NCI-H1105 (cell line): ENCODE results near the gene LRRC49.

Experiments
- DNase-seq: peaks from one replicate; lab custom pipeline; 2025; lab: John Stamatoyannopoulos, UW

The LRRC49 gene

DNA sequence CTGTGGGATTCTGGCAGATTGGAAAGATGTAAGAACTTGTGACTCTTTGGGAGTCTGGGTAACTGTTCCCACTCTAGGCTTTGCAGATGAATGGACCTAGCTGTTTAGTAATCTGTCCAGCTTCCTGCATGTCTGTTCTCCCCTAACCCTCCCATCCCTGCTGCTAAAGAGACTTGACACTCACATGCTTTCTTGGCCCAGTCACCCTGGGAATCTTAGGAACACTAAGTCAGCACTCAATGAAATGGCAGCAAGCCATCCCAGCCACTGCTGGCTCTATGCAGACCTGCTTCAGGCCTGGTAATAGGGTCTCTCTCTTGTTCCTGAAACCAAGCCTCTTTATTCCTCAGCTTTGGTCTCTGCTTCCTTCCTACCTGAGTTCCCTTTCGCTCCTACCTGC is 158.9 kb downstream of the LRRC49 start:
- DNase-seq: no peak

DNA sequence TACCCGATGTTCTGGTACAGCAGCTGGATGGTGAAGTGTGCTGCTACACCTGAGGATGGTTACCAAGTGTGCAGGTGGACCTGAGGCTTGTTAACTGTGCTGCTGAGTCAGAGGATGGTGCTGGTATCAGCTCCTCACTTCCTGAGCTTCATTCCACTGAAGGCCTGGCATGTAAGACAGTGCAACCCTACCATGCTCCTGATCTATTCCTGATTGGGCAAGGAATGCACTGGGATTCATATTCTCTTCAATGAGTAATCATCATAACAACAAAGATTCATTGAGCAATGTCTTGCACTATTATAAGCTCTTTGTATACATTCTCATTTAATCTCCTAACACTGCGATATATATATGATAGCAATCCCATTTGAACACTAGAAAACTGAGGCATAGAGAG is 159.7 kb downstream of the LRRC49 start:
- DNase-seq: no peak

GRCh38 chr15:71054286-71054952 is 161.8 kb downstream of the LRRC49 start:
- no peak for DNase-seq

DNA sequence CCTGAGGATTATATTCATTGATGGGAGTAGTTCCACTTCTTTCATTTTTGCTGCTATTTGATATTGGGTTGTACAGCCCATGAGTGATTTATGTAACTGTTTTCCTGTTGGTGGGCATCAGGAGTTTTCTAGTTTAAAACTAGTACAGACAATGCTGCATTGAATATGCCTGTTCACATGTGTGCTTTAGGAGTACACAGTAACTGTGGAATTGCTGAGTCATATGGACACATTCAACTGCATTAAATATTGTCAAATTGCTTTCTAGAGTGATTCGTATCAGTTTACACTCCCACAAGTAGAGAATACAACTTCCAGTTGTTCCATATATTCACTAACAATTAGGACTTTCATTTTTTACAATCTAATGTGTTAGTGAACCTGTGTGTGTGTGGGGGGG is 162.8 kb downstream of the LRRC49 start:
- no peak for DNase-seq

- no peak for DNase-seq
Measured at GRCh38 chr15:71056111-71056510, 163.5 kb downstream of the LRRC49 start.

GRCh38 chr15:71057143-71057542 is 164.5 kb downstream of the LRRC49 start:
- DNase-seq: no peak

- DNase-seq: no peak
Measured at GRCh38 chr15:71057581-71057980, 165.0 kb downstream of the LRRC49 start.

DNA sequence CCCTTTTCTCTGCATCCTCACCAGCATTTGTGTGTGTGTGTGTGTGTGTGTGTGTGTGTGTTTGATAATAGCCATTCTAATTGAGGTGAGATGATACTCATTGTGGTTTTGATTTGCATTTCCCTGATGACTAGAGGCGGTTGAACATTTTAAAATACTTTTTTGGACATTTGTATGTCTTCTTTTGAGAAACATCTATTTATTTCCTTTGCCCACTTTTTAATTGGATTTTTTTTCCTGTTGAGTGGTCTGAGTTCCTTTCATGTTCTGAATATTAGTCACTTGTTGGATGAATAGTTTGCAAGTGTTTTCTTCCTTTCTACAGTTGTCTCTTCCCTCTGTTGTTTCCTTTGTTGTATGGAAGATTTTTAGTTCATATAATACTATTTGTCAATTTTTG is 168.4 kb downstream of the LRRC49 start:
- DNase-seq: no peak

DNA sequence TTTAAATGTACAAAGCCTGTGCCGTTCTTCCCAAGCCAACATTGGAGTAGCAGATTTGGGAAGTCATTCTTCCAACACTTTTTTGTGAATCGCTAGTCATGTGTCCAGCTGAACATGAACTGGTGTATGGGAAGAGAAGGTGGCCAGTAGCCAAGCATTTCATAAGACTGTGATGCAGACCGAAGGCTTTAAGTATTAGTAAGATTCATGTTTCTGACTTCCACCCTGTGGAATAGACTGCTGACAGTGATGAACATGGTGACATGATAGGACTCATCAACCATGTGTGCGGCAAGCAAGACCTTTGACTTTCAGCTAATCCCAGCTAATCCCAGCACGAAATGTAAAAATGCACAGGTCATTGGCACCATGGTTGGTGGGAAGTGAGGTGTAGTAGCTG is 174.4 kb downstream of the LRRC49 start:
- DNase-seq: no peak

GRCh38 chr15:71069693-71070092 is 177.1 kb downstream of the LRRC49 start:
- no peak for DNase-seq

GRCh38 chr15:71071529-71071928 is 178.9 kb downstream of the LRRC49 start:
- no peak for DNase-seq

DNA sequence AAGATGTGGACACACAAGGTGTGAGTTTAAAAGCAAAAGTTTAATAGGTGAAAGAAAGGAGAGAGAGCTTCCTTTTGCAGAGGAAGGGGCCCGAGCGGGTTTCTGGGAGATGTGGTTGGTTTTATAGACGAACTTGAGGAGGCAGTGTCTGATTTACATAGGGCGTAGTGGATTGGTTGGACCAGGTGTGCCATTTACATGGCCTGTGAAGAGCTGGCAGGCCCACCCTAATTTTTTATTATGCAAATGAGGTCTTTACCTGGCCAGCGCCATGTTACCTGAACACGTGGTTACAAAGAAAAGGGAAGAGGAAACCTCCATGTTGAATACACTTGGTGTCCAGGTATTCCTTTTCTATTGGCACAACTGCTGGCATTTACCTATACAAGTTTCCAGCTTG is 179.8 kb downstream of the LRRC49 start:
- no peak for DNase-seq

- no peak for DNase-seq
Measured at GRCh38 chr15:71078506-71079207, 186.0 kb downstream of the LRRC49 start.

- no peak for DNase-seq
Measured at GRCh38 chr15:71079208-71080044, 186.8 kb downstream of the LRRC49 start.

- no peak for DNase-seq
Measured at GRCh38 chr15:71080166-71080565, 187.5 kb downstream of the LRRC49 start.

- DNase-seq: no peak
Measured at GRCh38 chr15:71080705-71081104, 188.1 kb downstream of the LRRC49 start.

DNA sequence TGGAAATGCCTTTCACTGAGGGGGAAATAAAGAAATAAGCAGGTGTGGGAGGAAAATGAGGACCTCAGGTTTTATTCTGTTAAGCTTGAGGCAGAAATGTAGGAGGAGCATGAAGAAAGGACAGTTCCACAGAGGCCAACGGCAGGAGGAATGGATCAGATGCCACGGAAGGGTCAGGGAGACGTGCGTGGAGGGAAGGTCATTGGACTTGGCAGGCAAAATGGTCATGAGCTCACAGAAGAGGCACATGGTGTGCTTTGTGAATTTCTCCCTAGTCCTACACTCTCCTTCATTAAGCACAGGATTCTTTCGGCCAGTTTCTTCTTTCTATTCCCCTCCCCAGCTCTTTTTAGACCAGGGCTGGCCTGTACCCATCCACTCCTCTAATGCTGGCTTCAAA is 190.2 kb downstream of the LRRC49 start:
- no peak for DNase-seq

DNA sequence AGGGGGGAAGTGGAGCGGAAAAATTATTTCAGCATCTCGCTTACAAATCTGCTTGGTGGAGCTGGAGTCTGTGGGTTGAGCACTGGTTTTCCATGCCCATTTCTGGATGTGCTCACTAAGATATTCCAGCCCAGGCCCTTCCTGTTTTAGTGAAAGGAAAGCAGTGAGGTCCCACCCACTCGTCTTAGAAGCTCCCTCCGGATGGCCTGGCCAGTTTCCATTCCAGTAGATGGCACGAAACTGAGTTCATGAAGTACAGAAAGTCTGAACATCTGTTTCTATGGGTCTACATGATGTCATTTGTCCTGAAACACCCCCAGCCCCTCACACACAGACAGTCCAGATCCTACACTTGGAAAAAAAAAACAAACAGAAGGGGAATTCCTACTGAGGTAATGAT is 190.7 kb downstream of the LRRC49 start:
- no peak for DNase-seq

- DNase-seq: no peak
Measured at GRCh38 chr15:71084264-71084663, 191.6 kb downstream of the LRRC49 start.

DNA sequence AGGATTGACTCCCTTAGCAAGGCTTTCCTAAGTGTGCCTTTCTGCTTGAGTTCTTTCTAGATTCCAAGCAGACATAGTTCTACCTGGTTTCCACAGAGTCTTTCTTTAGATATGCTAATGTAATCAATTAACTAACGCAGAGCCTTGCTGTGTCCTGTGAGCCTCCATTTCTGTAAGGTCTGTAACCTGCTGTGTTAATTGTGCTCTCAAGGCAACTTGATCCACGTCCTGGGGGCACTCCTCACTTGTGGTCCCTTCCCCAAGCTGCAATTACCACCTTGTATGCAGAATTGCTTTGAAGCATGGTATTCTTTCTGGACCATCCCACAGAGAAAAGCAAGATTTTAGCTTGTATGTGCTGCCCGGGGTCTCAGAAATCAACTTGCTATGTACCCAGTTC is 193.2 kb downstream of the LRRC49 start:
- DNase-seq: no peak

GRCh38 chr15:71088155-71088554 is 195.5 kb downstream of the LRRC49 start:
- DNase-seq: no peak

- no peak for DNase-seq
Measured at GRCh38 chr15:71088683-71089082, 196.1 kb downstream of the LRRC49 start.

GRCh38 chr15:71089801-71090200 is 197.2 kb downstream of the LRRC49 start:
- DNase-seq: no peak
